ENCODE results near the gene PANK4.

Gene PANK4

DNA sequence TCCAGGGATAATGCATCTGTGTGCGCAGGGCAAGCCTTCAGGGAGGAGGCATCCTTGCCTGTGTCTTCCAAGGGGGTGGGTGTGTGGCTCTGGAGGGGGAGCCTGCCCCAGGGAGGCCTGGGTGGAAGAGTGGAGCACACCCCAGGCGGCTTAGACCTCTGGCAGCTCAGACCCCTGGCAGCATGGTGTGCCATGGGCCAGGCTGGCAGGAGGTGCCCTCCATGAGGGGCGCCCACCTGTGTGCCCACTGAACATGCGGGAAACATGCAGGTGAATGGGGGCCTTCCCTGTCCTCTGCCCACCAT lies 1.1 kb upstream of the PANK4 start:
- TF ChIP-seq TEAD4 (IDR thresholded peaks at IDR 0.05) (no peak), TCF12 (IDR thresholded peaks at IDR 0.05; ENCODE audit: low read depth) (no peak), CEBPB (IDR thresholded peaks at IDR 0.05) (no peak), RAD21 (IDR thresholded peaks at IDR 0.05; ENCODE audit: low read depth) (no peak)
- TF ChIP-seq, protein P1, sequence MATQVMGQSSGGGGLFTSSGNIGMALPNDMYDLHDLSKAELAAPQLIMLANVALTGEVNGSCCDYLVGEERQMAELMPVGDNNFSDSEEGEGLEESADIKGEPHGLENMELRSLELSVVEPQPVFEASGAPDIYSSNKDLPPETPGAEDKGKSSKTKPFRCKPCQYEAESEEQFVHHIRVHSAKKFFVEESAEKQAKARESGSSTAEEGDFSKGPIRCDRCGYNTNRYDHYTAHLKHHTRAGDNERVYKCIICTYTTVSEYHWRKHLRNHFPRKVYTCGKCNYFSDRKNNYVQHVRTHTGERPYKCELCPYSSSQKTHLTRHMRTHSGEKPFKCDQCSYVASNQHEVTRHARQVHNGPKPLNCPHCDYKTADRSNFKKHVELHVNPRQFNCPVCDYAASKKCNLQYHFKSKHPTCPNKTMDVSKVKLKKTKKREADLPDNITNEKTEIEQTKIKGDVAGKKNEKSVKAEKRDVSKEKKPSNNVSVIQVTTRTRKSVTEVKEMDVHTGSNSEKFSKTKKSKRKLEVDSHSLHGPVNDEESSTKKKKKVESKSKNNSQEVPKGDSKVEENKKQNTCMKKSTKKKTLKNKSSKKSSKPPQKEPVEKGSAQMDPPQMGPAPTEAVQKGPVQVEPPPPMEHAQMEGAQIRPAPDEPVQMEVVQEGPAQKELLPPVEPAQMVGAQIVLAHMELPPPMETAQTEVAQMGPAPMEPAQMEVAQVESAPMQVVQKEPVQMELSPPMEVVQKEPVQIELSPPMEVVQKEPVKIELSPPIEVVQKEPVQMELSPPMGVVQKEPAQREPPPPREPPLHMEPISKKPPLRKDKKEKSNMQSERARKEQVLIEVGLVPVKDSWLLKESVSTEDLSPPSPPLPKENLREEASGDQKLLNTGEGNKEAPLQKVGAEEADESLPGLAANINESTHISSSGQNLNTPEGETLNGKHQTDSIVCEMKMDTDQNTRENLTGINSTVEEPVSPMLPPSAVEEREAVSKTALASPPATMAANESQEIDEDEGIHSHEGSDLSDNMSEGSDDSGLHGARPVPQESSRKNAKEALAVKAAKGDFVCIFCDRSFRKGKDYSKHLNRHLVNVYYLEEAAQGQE (IDR thresholded peaks at IDR 0.05; ENCODE audit: low read depth), result no peak

DNA sequence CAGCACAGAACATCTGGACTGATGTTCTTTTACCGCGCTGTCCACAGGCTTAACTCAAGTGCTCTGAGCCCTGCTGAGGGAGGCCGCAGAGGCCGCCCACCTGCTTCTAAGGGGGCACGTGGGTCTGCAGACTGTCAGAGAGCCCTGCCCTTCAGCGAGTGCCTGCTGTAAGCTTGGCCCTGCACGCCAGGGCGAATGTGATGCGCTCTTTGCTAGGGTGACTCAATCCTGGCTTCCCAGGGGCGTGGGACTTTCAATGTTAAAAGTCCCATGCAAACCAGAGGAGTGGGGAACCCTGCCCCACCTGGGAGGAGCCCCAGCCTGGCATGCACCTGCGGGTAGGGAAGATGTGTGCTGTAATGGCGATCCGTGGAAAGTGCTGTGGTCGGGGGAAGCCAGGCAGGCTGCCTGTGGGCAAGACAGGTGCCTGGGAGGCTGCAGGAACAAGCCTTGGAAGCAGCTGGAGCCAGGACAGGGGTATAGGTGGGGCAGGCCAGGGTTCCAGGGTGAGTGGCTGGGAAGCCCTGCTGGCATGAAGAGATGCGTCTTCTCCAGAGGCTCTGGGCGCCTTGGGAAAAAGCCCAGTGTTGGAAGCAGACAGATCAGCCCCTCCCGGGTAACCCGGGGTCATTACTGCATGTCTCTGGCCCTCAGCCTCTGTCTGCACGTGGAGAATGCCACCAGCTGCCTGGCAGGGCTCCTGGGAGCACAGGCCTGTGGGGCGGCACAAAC lies 594 bp upstream of the PANK4 start:
- no peak for TF ChIP-seq FOXM1 (IDR thresholded peaks at IDR 0.05; ENCODE audit: borderline replicate concordance, low read depth)
- TF ChIP-seq, protein P1 (IDR thresholded peaks at IDR 0.05; ENCODE audit: low read depth), result no peak
- no peak for TF ChIP-seq EGR1 (IDR thresholded peaks at IDR 0.05)
- no peak for TF ChIP-seq TEAD4 (IDR thresholded peaks at IDR 0.05)
- TF ChIP-seq EP300 (IDR thresholded peaks at IDR 0.05; ENCODE audit: borderline replicate concordance), result no peak
- TF ChIP-seq, protein P2, sequence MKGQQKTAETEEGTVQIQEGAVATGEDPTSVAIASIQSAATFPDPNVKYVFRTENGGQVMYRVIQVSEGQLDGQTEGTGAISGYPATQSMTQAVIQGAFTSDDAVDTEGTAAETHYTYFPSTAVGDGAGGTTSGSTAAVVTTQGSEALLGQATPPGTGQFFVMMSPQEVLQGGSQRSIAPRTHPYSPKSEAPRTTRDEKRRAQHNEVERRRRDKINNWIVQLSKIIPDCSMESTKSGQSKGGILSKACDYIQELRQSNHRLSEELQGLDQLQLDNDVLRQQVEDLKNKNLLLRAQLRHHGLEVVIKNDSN (IDR thresholded peaks at IDR 0.05), result no peak
- TF ChIP-seq ZBTB7A (IDR thresholded peaks at IDR 0.05; ENCODE audit: low read depth), result no peak
- TF ChIP-seq NFIC (IDR thresholded peaks at IDR 0.05), result no peak

DNA sequence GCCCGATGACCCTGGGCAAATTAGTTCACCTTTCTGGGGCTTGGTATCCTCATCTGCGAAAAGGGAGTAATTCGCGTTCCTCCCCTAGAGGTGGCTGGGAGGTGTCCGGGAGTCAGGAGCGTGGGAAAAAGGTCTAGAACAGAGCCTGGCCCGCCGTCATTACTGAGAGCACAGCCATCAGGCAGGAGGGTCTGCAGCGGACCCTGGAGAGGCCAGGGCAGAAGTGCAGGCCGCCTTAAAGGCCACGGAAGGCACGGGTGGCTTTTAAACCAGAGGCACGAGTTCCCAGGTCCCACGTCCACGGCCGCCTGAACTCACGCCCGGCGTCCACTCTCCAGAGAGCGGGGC lies 850 bp downstream of the PANK4 start:
- TF ChIP-seq, protein P3, sequence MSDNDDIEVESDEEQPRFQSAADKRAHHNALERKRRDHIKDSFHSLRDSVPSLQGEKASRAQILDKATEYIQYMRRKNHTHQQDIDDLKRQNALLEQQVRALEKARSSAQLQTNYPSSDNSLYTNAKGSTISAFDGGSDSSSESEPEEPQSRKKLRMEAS (IDR thresholded peaks at IDR 0.05), result no peak
- TF ChIP-seq TEAD4 (IDR thresholded peaks at IDR 0.05) (no peak), CEBPB (IDR thresholded peaks at IDR 0.05) (no peak), TAF1 (IDR thresholded peaks at IDR 0.05; ENCODE audit: low read depth) (no peak), YY1 (IDR thresholded peaks at IDR 0.05; ENCODE audit: low read depth) (no peak), TCF12 (IDR thresholded peaks at IDR 0.05; ENCODE audit: low read depth) (no peak), FOXM1 (IDR thresholded peaks at IDR 0.05; ENCODE audit: borderline replicate concordance, low read depth) (no peak)
- TF ChIP-seq, protein P2 (IDR thresholded peaks at IDR 0.05), result no peak

DNA sequence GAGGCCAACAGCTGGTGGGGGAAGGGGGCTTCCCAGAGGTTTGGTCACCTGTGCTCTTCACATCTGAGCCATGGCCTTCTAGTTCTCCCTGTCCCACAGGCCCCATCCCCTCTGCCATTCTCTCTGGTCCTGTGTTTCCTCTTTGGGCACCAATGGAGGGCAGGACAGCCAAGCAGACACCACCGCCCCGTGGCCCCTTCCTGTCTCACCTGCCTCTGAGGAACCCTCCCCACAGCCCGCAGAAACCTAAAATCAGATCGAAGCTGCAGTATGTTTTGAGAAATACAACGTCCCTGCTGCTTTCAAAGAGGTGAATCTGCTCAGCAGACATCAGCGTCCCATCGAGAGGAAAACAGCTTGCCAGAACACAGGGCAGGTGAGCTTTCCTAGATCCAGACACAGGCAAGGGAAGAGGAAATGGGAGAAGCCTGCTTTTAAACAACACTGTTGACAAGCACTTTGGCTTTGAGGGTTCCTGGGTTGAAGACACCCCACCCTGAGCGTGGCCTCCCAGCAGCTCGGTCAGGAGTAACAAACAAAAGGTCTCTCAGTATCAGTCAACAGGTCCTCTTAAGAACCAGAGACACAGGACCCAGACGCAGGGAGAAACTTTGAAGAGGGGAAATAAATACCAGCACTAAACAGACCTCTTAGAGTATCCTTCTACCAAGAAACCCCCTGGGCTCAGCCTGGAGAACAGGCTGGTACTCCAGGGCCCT lies 2.3 kb downstream of the PANK4 start:
- TF ChIP-seq, protein P1 (IDR thresholded peaks at IDR 0.05; ENCODE audit: low read depth), result no peak

DNA sequence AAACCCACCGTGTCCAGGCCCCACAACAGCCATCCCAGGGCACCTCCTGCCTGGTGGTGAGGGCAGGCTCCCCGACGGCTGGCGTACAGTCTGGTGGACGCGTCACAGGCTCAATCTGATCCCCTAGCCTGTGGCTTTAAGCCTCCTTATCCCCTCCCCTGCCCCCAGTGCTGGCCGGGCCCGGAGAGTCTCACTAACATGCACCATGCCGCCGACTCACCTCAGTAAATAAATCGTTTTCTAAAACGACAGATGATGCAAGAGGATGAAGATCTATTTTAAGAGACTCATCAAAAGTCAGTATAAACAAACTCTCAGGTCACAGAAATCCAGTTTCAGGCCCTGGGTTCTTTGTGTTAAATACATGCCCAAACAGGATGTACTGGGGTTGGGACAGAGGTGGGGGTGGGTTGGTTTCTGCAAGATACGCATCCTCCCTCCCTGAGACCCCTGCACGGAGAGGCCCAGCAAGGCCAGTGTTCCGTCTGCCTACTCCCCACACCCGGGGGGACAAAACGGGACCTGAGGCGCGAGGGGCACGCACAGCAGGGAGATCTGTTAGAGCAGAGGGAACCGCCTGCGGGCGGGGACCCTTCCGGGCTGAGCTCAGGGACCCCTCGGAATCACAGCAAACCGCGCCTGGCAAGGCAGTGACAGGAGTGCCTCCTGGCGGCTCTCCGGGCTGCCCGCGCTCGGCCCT lies 3.1 kb downstream of the PANK4 start:
- no peak for TF ChIP-seq EP300 (IDR thresholded peaks at IDR 0.05; ENCODE audit: borderline replicate concordance)
- no peak for TF ChIP-seq CEBPB (IDR thresholded peaks at IDR 0.05)
- TF ChIP-seq YY1 (IDR thresholded peaks at IDR 0.05; ENCODE audit: low read depth), result no peak
- no peak for TF ChIP-seq NFIC (IDR thresholded peaks at IDR 0.05)
- TF ChIP-seq RAD21 (IDR thresholded peaks at IDR 0.05; ENCODE audit: low read depth), result no peak
- TF ChIP-seq ZBTB7A (IDR thresholded peaks at IDR 0.05; ENCODE audit: low read depth), result no peak
- TF ChIP-seq TCF12 (IDR thresholded peaks at IDR 0.05; ENCODE audit: low read depth), result no peak
- TF ChIP-seq TEAD4 (IDR thresholded peaks at IDR 0.05), result no peak
- TF ChIP-seq, protein P2 (IDR thresholded peaks at IDR 0.05), result no peak
- TF ChIP-seq, protein P3 (IDR thresholded peaks at IDR 0.05), result no peak
- TF ChIP-seq EGR1 (IDR thresholded peaks at IDR 0.05), result no peak
- no peak for TF ChIP-seq FOXM1 (IDR thresholded peaks at IDR 0.05; ENCODE audit: borderline replicate concordance, low read depth)
